Measurements from ENCODE around the gene OR6P1.

DNA sequence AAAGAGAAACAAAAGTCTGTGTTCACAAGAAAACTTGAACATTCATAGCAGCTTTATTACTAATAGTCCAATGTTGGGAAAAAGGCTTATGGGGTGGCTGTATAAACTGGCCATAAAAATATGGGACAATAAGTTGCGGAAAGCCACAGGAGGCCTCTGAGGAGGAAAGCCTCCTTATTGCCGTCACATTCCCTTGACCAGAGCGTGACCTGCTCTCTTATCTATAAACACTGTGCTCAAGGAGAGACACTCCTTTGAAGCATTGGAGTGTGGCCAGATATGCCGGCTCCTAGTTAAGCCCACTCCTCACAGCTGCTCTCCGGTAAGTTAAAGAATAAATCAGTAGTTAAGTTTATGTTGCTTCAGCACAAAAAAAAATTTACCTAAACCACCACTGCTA lies 35.9 kb downstream of the OR6P1 start:
- TF ChIP-seq, protein P1, sequence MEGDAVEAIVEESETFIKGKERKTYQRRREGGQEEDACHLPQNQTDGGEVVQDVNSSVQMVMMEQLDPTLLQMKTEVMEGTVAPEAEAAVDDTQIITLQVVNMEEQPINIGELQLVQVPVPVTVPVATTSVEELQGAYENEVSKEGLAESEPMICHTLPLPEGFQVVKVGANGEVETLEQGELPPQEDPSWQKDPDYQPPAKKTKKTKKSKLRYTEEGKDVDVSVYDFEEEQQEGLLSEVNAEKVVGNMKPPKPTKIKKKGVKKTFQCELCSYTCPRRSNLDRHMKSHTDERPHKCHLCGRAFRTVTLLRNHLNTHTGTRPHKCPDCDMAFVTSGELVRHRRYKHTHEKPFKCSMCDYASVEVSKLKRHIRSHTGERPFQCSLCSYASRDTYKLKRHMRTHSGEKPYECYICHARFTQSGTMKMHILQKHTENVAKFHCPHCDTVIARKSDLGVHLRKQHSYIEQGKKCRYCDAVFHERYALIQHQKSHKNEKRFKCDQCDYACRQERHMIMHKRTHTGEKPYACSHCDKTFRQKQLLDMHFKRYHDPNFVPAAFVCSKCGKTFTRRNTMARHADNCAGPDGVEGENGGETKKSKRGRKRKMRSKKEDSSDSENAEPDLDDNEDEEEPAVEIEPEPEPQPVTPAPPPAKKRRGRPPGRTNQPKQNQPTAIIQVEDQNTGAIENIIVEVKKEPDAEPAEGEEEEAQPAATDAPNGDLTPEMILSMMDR (IDR thresholded peaks at IDR 0.05), result no peak
- no peak for TF ChIP-seq CBFB (CRISPR knock-in tag; IDR thresholded peaks at IDR 0.05; ENCODE audit: low read depth)
- no peak for TF ChIP-seq SMAD3 (CRISPR knock-in tag; IDR thresholded peaks at IDR 0.05; ENCODE audit: borderline replicate concordance)
- no peak for TF ChIP-seq GABPB1 (CRISPR knock-in tag; IDR thresholded peaks at IDR 0.05)
- TF ChIP-seq, protein P2, sequence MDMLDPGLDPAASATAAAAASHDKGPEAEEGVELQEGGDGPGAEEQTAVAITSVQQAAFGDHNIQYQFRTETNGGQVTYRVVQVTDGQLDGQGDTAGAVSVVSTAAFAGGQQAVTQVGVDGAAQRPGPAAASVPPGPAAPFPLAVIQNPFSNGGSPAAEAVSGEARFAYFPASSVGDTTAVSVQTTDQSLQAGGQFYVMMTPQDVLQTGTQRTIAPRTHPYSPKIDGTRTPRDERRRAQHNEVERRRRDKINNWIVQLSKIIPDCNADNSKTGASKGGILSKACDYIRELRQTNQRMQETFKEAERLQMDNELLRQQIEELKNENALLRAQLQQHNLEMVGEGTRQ (CRISPR knock-in tag; IDR thresholded peaks at IDR 0.05), result no peak
- TF ChIP-seq IRF2 (CRISPR knock-in tag; IDR thresholded peaks at IDR 0.05; ENCODE audit: borderline replicate concordance, low read depth), result no peak
- TF ChIP-seq MLX (CRISPR knock-in tag; IDR thresholded peaks at IDR 0.05), result no peak

Data from WTC11 (cell line).